Measurements from ENCODE around the gene OXCT1. TPM values are rescaled to one million over a fixed set of nuclear protein-coding genes. Genes with fewer than 3 reads are reported as not detected.

The OXCT1 gene
- 10 to 100 TPM; 47.1 to 49.3 TPM for total RNA-seq

GRCh38 chr5:41869724-41870626, at the start of gene OXCT1:
OXCT1 (minus strand) TSS chr5:41870425; CDS start chr5:41870358, 67 bp downstream.

GRCh38 chr5:41903892-41904799, 33.9 kb upstream of the OXCT1 start, which contains the start of gene RIMOC1:
RIMOC1 (plus strand) TSS chr5:41904344; CDS start chr5:41904368, 24 bp downstream.

Other genes with a start within 250 kb of the OXCT1 start
- 10 to 100 TPM; 26.4 to 28.1 TPM for gene RIMOC1, start 33.9 kb upstream of the OXCT1 start, total RNA-seq
- gene FBXO4, start 54.9 kb upstream of the OXCT1 start, total RNA-seq: 10 to 100 TPM; 12.6 to 13.5 TPM